ENCODE measurements around the gene DLL1. TPM values are rescaled to one million over a fixed set of nuclear protein-coding genes. Genes with fewer than 3 reads are reported as not detected.

DLL1 gene
- polyA plus RNA-seq, 3 donors: 8.2 to 15.1 (median 10.7) TPM

DNA sequence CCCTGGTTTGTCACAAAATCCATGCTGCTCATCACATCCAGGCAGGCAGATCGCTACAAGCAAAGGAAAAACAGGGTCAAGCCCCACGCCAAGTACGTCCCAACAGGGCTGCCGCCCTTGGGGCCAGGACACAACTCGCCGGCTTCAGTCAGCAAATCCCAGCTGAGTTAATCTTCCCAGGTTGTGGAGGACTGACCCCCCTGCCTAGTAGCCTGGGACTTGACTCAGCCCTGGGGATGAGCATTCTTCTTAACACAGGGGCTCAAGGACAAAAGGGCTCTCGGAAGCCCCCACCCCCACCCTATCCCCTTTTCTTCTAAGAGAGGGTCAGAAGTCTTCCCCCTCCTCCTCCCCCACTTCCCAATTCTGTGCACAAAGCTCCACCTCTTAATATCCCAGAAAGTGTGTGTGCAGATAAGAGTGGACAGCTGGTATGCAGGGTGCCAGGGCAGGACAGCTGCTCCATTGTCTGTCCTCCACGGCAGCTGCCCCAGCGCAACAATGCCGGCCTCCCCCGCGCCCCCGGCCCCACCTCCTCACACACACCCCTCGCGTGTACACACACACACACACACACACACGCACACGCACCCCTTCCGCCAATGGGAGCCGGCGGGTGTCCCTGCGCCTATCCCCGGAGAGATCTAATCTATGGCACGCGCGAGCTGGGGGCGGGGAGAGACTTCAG lies 4.5 kb downstream of the DLL1 start:
- DNase-seq (ENCODE audit: extremely low read depth in 1 of 11, low read depth in 9 of 11, low spot score in 4 of 11): no peak

GRCh38 chr6:170285482-170285881 lies 5.4 kb downstream of the DLL1 start:
- no peak for DNase-seq (ENCODE audit: extremely low read depth in 1 of 11, low read depth in 9 of 11, low spot score in 4 of 11)

DNA sequence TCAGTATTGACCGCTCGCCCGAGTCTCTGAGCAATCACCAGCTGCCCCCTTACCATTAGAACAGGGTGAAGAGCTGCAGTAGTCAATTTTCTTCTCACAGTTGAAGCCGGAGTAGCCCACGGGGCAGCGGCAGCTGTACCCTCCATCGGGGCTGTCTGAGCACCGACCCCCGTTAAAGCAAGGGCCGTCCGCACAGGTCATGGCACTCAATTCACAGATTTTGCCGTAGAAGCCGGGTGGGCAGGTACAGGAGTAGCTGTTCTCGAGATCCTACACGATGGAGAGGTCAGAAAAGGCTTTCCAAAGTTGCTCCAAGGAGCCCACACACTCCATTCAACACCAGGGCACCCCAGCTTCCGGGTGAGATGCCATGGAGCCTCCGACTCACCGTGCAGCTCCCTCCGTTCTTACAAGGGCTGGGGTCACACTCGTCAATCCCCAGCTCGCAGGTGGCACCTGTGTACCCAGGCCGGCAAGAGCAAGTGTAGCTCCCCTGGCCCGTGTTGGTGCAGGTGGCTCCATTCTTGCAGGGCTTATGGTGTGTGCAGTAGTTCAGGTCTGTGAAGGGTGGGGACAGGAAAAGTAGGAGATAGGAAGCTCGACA lies 5.9 kb downstream of the DLL1 start:
- no peak for DNase-seq (ENCODE audit: extremely low read depth in 1 of 11, low read depth in 9 of 11, low spot score in 4 of 11)

- DNase-seq (ENCODE audit: extremely low read depth in 1 of 11, low read depth in 9 of 11, low spot score in 4 of 11): no peak
Observed at GRCh38 chr6:170284126-170284773, 6.6 kb downstream of the DLL1 start.

GRCh38 chr6:170283212-170284081 lies 7.4 kb downstream of the DLL1 start:
- DNase-seq (ENCODE audit: extremely low read depth in 1 of 11, low read depth in 9 of 11, low spot score in 4 of 11): no peak

DNA sequence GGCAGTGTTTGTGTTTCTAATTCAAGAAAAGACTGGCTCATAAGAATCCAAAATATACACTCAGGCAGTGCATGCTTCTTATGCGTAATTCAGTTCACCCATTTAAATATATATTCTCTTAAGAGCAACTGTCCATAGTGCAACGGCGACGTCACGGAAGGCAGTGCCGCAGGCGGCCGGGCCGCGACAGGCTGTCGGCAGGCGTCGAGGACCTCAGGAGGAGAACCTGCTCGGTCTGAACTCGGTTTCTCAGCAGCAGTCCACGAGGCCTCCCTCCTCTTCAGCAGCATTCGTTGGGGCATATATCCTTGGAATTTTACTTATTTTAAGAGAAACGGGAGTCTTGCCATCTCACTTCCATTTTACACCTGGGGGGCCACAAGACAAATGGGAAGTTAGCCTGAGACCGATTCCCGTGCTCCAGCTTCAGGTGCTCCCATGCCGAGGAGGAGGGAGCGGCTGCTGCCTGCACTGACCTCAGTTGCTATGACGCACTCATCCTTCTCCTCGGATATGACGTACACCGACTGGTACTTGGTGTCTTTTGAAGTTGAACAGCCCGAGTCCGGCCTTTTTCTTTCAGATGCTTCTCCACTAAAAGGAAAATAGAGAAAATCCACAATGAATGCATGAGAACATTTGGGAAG lies 8.2 kb downstream of the DLL1 start:
- DNase-seq (ENCODE audit: extremely low read depth in 1 of 11, low read depth in 9 of 11, low spot score in 4 of 11): no peak

DNA sequence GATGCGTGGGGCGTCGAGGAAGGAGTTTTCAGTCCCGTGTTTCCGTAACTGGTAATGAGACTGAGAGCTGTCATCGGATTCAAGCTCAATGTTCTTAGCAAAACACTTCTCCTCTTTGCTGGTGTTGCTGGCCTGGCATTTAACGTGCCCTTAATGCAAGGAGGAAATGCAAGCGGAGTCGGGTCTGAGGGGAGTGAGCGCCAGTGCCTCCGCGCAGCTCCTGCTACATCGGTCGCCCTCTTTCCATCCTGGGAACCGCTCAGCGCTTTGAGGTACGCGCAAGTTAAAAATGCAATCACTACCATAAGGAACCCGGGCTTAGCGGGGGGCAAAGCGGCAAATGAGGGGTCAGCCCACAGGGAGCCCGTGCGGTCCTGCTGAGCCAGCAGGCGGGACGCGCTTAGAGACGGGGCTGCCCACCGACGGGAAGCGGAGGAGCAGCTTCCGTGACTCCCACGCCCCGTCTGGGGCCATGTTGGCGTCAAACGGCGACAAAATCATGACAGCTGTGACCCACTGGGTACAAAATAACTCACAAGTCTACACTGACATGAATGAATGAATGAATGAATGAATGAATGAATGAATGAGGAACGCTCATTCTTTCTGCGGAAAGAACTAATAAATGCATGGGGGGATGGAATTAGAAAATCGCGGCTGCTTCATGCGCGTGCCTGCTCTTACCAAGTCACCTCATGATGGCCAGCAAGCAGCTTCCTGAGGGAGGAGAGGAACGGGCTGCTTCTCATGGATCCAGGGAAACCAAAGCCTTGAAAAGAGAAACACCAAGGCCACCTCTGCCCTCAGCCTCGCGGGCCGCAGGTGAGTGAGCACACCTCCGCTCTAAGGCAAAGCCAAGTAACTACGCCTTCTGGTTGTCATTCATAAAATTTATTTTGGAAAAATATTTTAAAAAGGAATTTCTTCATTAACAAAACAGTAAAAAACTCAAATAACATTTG lies 9.3 kb downstream of the DLL1 start:
- no peak for DNase-seq (ENCODE audit: extremely low read depth in 1 of 11, low read depth in 9 of 11, low spot score in 4 of 11)

DNA sequence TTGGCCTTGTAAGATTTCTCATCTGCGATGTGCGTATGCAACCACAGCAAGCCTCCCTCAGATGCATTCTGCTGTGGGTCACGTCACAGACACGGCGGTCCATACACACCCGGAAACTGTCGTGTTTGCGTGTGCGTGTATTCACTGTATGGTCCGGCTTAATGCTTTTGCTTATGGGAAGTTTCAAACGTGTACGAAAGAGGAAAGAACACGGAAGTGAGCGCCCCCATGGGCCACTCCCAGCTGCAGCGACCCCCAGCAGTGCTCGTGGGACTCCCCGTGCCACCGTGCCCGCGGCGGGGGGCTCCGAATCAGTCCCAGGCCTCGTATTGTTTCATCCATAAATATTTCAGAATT lies 10.2 kb downstream of the DLL1 start:
- no peak for DNase-seq (ENCODE audit: extremely low read depth in 1 of 11, low read depth in 9 of 11, low spot score in 4 of 11)

DNA sequence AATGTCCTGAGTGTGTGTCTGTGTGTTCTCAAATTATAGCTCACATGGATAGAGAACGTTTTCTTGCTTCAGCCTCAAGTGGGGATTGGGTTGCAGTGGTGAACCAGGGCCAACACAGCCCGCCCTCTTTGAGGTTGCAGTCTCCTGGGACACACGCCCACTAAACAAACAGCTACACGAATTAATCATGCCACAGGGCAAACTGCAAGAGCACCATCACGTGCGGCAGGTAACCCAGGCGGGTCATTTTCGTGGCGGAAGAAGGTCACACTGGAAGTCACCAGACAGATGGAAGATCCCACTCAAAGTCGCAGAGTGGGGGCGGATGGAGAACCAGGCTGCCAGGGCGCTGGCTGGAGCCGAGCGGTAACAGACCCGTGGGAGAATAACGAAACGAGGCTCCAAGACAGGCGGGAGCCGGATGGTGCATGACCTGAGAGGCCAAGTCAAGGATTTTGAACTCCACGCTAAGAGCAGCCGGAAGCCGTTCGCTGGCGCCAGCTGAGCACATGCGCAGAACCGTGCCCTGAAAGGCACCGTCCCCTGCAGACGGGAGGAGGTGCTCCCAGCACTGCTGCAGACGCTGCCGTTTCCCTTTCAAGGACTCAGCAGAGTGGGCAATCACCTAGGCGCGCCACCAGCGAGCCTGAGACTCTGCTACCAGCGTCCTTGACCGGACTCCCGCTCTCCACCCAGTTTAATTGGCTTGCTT lies 10.7 kb downstream of the DLL1 start:
- DNase-seq (ENCODE audit: extremely low read depth in 1 of 11, low read depth in 9 of 11, low spot score in 4 of 11): no peak

DNA sequence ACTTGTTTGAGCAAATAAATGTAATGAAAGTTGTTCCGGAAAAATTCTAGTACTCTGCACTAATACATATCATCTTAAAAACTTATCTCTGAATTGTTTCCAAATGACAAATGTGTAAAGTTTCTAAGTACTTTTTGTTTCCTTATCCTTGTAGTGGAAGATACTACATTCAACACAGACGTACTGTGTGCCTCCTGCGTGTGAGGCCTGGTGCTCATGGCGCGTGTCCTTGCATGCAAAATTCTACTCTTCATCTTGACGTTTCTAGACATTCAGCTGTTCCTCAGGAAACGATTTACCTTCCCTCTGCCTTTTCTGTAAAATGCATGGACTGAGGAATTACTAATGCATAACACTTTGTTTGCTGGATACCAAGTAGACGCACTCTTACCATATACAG lies 11.5 kb downstream of the DLL1 start:
- DNase-seq (ENCODE audit: extremely low read depth in 1 of 11, low read depth in 9 of 11, low spot score in 4 of 11): no peak

GRCh38 chr6:170278743-170279094 lies 12.2 kb downstream of the DLL1 start:
- DNase-seq (ENCODE audit: extremely low read depth in 1 of 11, low read depth in 9 of 11, low spot score in 4 of 11): no peak

- DNase-seq (ENCODE audit: extremely low read depth in 1 of 11, low read depth in 9 of 11, low spot score in 4 of 11): no peak
Observed at GRCh38 chr6:170277893-170278742, 12.8 kb downstream of the DLL1 start.

GRCh38 chr6:170276369-170277057 lies 14.4 kb downstream of the DLL1 start:
- DNase-seq (ENCODE audit: extremely low read depth in 1 of 11, low read depth in 9 of 11, low spot score in 4 of 11): no peak

DNA sequence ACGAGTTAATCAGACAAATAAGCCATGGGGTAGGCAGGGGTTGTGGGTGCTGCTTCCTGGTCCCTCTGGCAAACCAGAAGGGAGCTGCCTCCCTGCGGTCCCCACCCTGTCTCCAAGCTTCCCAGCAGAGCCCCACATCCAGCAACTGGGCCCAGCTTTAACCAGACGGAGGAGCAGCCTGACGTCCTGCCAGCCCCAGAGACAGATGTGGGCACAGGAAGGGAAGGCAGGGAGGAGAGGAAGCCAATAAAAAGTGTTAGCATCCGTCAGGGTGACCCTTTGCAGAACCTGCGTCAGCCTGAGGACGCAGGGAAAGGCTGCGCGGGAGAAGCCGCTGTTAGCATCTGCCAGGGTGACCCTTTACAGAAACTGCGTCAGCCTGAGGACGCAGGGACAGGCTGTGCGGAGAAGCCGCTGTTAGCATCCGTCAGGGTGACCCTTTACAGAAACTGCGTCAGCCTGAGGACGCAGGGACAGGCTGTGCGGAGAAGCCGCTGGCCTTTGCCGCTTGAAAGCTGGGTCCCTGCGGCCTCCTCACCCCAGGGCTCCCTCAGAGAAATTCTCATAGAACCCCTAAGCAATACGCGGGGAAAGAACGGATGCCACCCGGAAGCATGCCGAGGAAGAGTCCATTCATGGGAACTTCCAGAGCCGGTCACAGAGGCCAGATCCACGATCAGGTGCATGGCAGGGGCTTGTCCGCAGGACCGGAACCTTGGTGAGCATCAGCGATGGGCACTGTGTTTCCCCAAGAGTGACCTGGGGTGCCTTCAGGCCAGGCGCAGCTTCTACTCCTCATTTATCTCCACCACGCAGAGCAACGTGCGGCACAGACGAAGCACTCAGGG lies 15.9 kb downstream of the DLL1 start:
- no peak for DNase-seq (ENCODE audit: extremely low read depth in 1 of 11, low read depth in 9 of 11, low spot score in 4 of 11)

DNA sequence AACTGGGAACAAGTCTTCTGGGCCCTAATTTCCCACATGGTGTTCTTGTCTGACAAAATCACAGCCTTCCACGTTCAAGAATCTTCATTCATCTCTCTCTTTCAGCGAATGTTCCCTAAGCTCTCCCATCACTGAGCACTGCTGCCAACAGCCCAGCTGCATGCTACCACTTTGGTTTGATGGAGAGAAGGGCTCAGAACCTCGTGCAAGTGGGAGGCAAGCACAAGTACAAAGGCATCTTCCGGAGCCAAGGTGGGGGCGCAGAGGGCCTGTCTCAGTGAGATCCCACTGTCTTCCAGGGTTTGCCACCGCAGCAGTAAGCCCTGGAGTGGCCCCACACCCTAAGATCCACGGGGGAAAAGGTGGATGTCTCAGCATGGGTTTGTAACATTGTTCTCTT lies 17.2 kb downstream of the DLL1 start:
- no peak for DNase-seq (ENCODE audit: extremely low read depth in 1 of 11, low read depth in 9 of 11, low spot score in 4 of 11)

Data from renal cortex interstitium (tissue), 11 donors.